H9 (cell line): Measurements from ENCODE around the gene PIP4K2B. TPM values are rescaled to one million over a fixed set of nuclear protein-coding genes. Genes with fewer than 3 reads are reported as not detected.

Source experiments
- DNase-seq: peaks from one replicate; pipeline ENCODE4 v3.0.0-alpha.2; 2017
- H2AFZ ChIP-seq: one replicate; pipeline ENCODE4 v1.6.1; 2013; ENCODE audit warnings: mild to moderate bottlenecking, low read length, control low read depth, moderate library complexity
- H2AK5ac ChIP-seq: 2 replicates; pipeline ENCODE4 v1.6.1; 2013; ENCODE audit warnings: low read length, control low read depth, mixed read lengths; ENCODE audit not compliant: insufficient read length
- H2BK120ac ChIP-seq: one replicate; pipeline ENCODE4 v1.6.1; 2013; ENCODE audit warnings: low read depth, mild to moderate bottlenecking, low read length, control low read depth, inconsistent platforms; ENCODE audit not compliant: poor library complexity, severe bottlenecking
- H2BK12ac ChIP-seq: 2 replicates; pipeline ENCODE4 v1.6.1; 2013; ENCODE audit warnings: low read length, control low read depth, mixed read lengths, low read depth; ENCODE audit not compliant: insufficient read length
- H2BK15ac ChIP-seq: 2 replicates; pipeline ENCODE4 v1.6.1; 2013; ENCODE audit warnings: low read depth, low read length, control low read depth
- H2BK20ac ChIP-seq: one replicate; pipeline ENCODE4 v1.6.1; 2013; ENCODE audit warnings: low read depth, mild to moderate bottlenecking, low read length, control low read depth, inconsistent platforms; ENCODE audit not compliant: poor library complexity, severe bottlenecking
- H2BK5ac ChIP-seq: 2 replicates; pipeline ENCODE4 v1.6.1; 2013; ENCODE audit warnings: low read length, control low read depth, mixed read lengths; ENCODE audit not compliant: insufficient read length
- H3K14ac ChIP-seq: 2 replicates; pipeline ENCODE4 v1.6.1; 2013; ENCODE audit warnings: low read length, control low read depth; ENCODE audit not compliant: insufficient read depth
- H3K18ac ChIP-seq: 2 replicates; pipeline ENCODE4 v1.6.1; 2013; ENCODE audit warnings: low read depth, mild to moderate bottlenecking, mixed read lengths, low read length, control low read depth; ENCODE audit not compliant: insufficient read length
- H3K23ac ChIP-seq: 2 replicates; pipeline ENCODE4 v1.6.1; 2013; ENCODE audit warnings: low read length, control low read depth, mixed read lengths, low read depth; ENCODE audit not compliant: insufficient read length
- H3K23me2 ChIP-seq: 2 replicates; pipeline ENCODE4 v1.6.1; 2013; ENCODE audit warnings: low read depth, mild to moderate bottlenecking, mixed read lengths, low read length, control low read depth; ENCODE audit not compliant: insufficient read length, poor library complexity, severe bottlenecking
- H3K27ac ChIP-seq: 2 replicates; pipeline ENCODE4 v1.5.1; 2013; ENCODE audit warnings: low read length, control low read depth, mixed read lengths, low read depth; ENCODE audit not compliant: insufficient read length
- H3K27me3 ChIP-seq: 2 replicates; pipeline ENCODE4 v1.6.1; 2013; ENCODE audit warnings: low read length, control low read depth, inconsistent platforms; ENCODE audit not compliant: insufficient read depth
- H3K4ac ChIP-seq: 2 replicates; pipeline ENCODE4 v1.6.1; 2013; ENCODE audit warnings: low read depth, mild to moderate bottlenecking, control low read depth, inconsistent platforms, low read length, moderate library complexity
- H3K4me1 ChIP-seq: 2 replicates; pipeline ENCODE4 v1.6.1; 2013; ENCODE audit warnings: low read length, control low read depth, inconsistent platforms; ENCODE audit not compliant: insufficient read depth
- H3K4me2 ChIP-seq: 2 replicates; pipeline ENCODE4 v1.6.1; 2013; ENCODE audit warnings: low read length, control low read depth, mixed read lengths; ENCODE audit not compliant: insufficient read length, insufficient read depth
- H3K56ac ChIP-seq: 2 replicates; pipeline ENCODE4 v1.6.1; 2013; ENCODE audit warnings: low read depth, mild to moderate bottlenecking, mixed read lengths, low read length, control low read depth; ENCODE audit not compliant: insufficient read length
- H3K79me1 ChIP-seq: 2 replicates; pipeline ENCODE4 v1.6.1; 2013; ENCODE audit warnings: low read depth, mild to moderate bottlenecking, moderate library complexity, low read length, control low read depth, inconsistent platforms; ENCODE audit not compliant: insufficient read depth, poor library complexity, severe bottlenecking
- H3K79me2 ChIP-seq: 2 replicates; pipeline ENCODE4 v1.6.1; 2013; ENCODE audit warnings: low read length, control low read depth, inconsistent platforms; ENCODE audit not compliant: insufficient read depth
- H3K9ac ChIP-seq: 2 replicates; pipeline ENCODE4 v1.6.1; 2013; ENCODE audit warnings: low read length, control low read depth, mixed read lengths; ENCODE audit not compliant: insufficient read length; ENCODE audit errors: extremely low read depth
- H3K9me3 ChIP-seq: one replicate; pipeline ENCODE4 v1.6.1; 2013; ENCODE audit warnings: low read depth, low read length, inconsistent platforms; ENCODE audit not compliant: control insufficient read depth
- H3T11ph ChIP-seq: one replicate; pipeline ENCODE4 v1.6.1; 2013; ENCODE audit warnings: mild to moderate bottlenecking, low read length, control low read depth, inconsistent platforms
- H4K20me1 ChIP-seq: one replicate; pipeline ENCODE4 v1.6.1; 2013; ENCODE audit not compliant: control insufficient read depth, insufficient read length, insufficient read depth
- H4K5ac ChIP-seq: 2 replicates; pipeline ENCODE4 v1.6.1; 2013; ENCODE audit warnings: low read depth, mild to moderate bottlenecking, mixed read lengths, low read length, control low read depth; ENCODE audit not compliant: insufficient read length
- H4K8ac ChIP-seq: replicated peaks from 2 replicates; pipeline ENCODE4 v1.6.1; 2013; ENCODE audit warnings: low read length, control low read depth, mixed read lengths, low read depth; ENCODE audit not compliant: insufficient read length
- H4K91ac ChIP-seq: 2 replicates; pipeline ENCODE4 v1.6.1; 2013; ENCODE audit warnings: low read depth, mild to moderate bottlenecking, moderate library complexity, mixed read lengths, low read length, control low read depth; ENCODE audit not compliant: insufficient read length
- H3K27ac Mint-ChIP-seq, 3 experiments: 2 replicates in 2 of 3; 3 replicates in 1 of 3; pipeline ENCODE4 v1.8.0; 2020 to 2021; ENCODE audit warnings: mixed read lengths in 3 of 3, mild to moderate bottlenecking in 1 of 3, moderate library complexity in 1 of 3
- H3K27me3 Mint-ChIP-seq: 2 replicates; pipeline ENCODE4 v1.8.0; 2021; ENCODE audit warnings: low read depth, mild to moderate bottlenecking, moderate library complexity, mixed read lengths
- H3K36me3 Mint-ChIP-seq, 3 experiments: 2 replicates in 2 of 3; 3 replicates in 1 of 3; pipeline ENCODE4 v1.8.0; 2020 to 2021; ENCODE audit warnings: low read depth in 3 of 3, mixed read lengths in 3 of 3; ENCODE audit not compliant: insufficient read depth in 1 of 3
- H3K4me1 Mint-ChIP-seq, 2 experiments: 2 replicates each; pipeline ENCODE4 v1.8.0; 2020; ENCODE audit warnings: mixed read lengths in 2 of 2
- H3K4me3 Mint-ChIP-seq, 2 experiments: 2 replicates in 1 of 2; 3 replicates in 1 of 2; pipeline ENCODE4 v1.8.0; 2020 to 2021; ENCODE audit warnings: mild to moderate bottlenecking in 2 of 2, mixed read lengths in 2 of 2, moderate library complexity in 1 of 2
- H3K9me3 Mint-ChIP-seq, 2 experiments: 2 replicates in 1 of 2; 3 replicates in 1 of 2; pipeline ENCODE4 v1.8.0; 2020; ENCODE audit warnings: mild to moderate bottlenecking in 2 of 2, mixed read lengths in 2 of 2, moderate library complexity in 1 of 2
- WGBS: extraction: QIAGEN DNeasy Blood & Tissue Kit; methylation state at CpG from one replicate; pipeline ENCODE4 v1.1.7; 2013; ENCODE audit warnings: missing lambda C conversion rate, low lambda C conversion rate, mixed read lengths; ENCODE audit not compliant: insufficient read length; ENCODE audit errors: extremely low coverage; 5-methylcytosine and 5-hydroxymethylcytosine counted together
- total RNA-seq: library from RNA; stranded (reverse); gene quantifications from 2 replicates; pipeline ENCODE4 v1.2.1, GENCODE V29; 2021
- TF ChIP-seq, protein P1 (sequence below): fragments of 200-600 bp; sonication (generic); conservative IDR thresholded peaks from 3 replicates; pipeline ENCODE4 v1.8.0; 2021; ENCODE audit warnings: antibody characterized with exemption, mild to moderate bottlenecking

Gene PIP4K2B
- total RNA-seq, 1 experiment from 2014 or later: 61.9 TPM

DNA sequence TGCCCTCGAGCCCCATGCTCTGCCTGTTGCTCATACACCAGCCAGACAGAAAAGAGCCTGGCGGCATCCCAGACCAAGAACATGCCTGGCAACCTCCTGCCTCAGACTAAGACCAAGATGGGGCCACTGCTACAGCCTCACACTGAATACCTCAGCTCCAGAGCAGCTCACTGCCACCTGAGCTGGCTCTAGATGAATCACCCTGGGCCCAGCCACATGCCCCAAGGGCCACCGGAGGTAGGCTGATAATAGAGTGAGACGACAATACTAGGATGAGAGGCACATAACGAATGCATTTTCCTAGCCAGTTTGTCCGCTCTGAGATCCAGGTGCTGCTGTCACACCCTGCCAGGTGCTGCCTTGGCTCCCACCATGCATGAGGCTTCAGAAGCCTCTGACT is 13.0 kb downstream of the PIP4K2B start:
- Histone ChIP-seq H3K9me3 (no peaks in the 10 kb centered on the region), H2BK12ac (no peak overlapping the region), H3K14ac (no peak overlapping the region), H2BK15ac (no peak overlapping the region), H3K79me2 (no peaks in the 10 kb centered on the region), H3K9ac (no peak overlapping the region), H2AK5ac (no peak overlapping the region), H4K20me1 (no peaks in the 10 kb centered on the region), H3K18ac (no peak overlapping the region), H3T11ph (no peak overlapping the region), H3K56ac (no peak overlapping the region), H3K27me3 (no peaks in the 10 kb centered on the region), H3K23me2 (no peaks in the 10 kb centered on the region), H4K5ac (no peak overlapping the region), H3K27ac (no peak overlapping the region), H3K23ac (no peak overlapping the region), H3K79me1 (no peaks in the 10 kb centered on the region), H4K91ac (no peak overlapping the region), H4K8ac (no peak overlapping the region), H2BK20ac (no peak overlapping the region), H2AFZ (no peak overlapping the region), H2BK120ac (no peak overlapping the region), H2BK5ac (no peak overlapping the region), H3K4me1 (no peaks in the 10 kb centered on the region), H3K4me2 (no peak overlapping the region), H3K4ac (no peak overlapping the region)
- no peak for DNase-seq
- WGBS: no CpG with 5 or more reads among the region's 6 CpGs
- Mint-ChIP-seq H3K4me1 (peaks cover 12 to 19% of the 10 kb centered on the region in 2 experiments), H3K9me3 (no peaks in the 10 kb centered on the region), H3K27ac (no peak overlapping the region), H3K36me3 (peaks cover 13 to 54% (median 33%) of the 10 kb centered on the region in 3 experiments; a peak in 6 of 7 replicates), H3K4me3 (no peak overlapping the region), H3K27me3 (no peaks in the 10 kb centered on the region)
- TF ChIP-seq, protein P1, sequence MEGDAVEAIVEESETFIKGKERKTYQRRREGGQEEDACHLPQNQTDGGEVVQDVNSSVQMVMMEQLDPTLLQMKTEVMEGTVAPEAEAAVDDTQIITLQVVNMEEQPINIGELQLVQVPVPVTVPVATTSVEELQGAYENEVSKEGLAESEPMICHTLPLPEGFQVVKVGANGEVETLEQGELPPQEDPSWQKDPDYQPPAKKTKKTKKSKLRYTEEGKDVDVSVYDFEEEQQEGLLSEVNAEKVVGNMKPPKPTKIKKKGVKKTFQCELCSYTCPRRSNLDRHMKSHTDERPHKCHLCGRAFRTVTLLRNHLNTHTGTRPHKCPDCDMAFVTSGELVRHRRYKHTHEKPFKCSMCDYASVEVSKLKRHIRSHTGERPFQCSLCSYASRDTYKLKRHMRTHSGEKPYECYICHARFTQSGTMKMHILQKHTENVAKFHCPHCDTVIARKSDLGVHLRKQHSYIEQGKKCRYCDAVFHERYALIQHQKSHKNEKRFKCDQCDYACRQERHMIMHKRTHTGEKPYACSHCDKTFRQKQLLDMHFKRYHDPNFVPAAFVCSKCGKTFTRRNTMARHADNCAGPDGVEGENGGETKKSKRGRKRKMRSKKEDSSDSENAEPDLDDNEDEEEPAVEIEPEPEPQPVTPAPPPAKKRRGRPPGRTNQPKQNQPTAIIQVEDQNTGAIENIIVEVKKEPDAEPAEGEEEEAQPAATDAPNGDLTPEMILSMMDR: no peak
